ENCODE data around the gene C3orf62. TPM values are rescaled to one million over a fixed set of nuclear protein-coding genes. Genes with fewer than 3 reads are reported as not detected.

Gene C3orf62
- total and polyA plus RNA-seq, 2 donors (not counting 1 experiment from before 2014, with no cell fraction given), result 6.8 to 7.8 TPM

- POLR2A ChIA-PET, result no interaction called here
- no peak for TF ChIP-seq EZH2 (IDR thresholded peaks at IDR 0.05; ENCODE audit: borderline replicate concordance, insufficient read depth, low read depth, low read length, poor library complexity, severe bottlenecking)
- no peak for TF ChIP-seq CTCF (IDR thresholded peaks at IDR 0.05)
- no peak overlapping the region for H3K27ac ChIP-seq (ENCODE audit: low read length in 2 of 2)
- Mint-ChIP-seq H3K27me3 (no peaks in the 10 kb centered on the region), H3K4me1 (no peaks in the 10 kb centered on the region), H3K9me3 (ENCODE audit: insufficient read depth) (no peaks in the 10 kb centered on the region), H3K4me3 (no peak overlapping the region), H3K27ac (no peak overlapping the region)
- H3K79me2 ChIP-seq (ENCODE audit: control insufficient read depth, insufficient read depth, low read length), result no peaks in the 10 kb centered on the region
- no peaks in the 10 kb centered on the region for H3K9me3 ChIP-seq (ENCODE audit: control extremely low read depth in 1 of 3, control insufficient read depth in 2 of 3, insufficient read depth in 1 of 3, low read length in 2 of 3)
- no peaks in the 10 kb centered on the region for H3K4me1 ChIP-seq (ENCODE audit: control insufficient read depth in 2 of 2, insufficient read depth in 2 of 2, low read length in 2 of 2)
- H3K27me3 ChIP-seq (replicated peaks in 1 of 4; ENCODE audit: control extremely low read depth in 1 of 4, control insufficient read depth in 3 of 4, insufficient read depth in 4 of 4, low read length in 3 of 4), result no peaks in the 10 kb centered on the region
- intact Hi-C loops (cut with micrococcal nuclease), result no loop called here
- DNase-seq (no peak), ATAC-seq (ENCODE audit: low read depth) (no peak)
- no peak overlapping the region for H3K4me2 ChIP-seq (replicated peaks; ENCODE audit: low read depth, low read length, poor library complexity, severe bottlenecking)
- WGBS (ENCODE audit: insufficient coverage), result 97% methylated on average over 6 of the region's 7 CpGs
- H3K9ac ChIP-seq (ENCODE audit: low read length), result no peak overlapping the region
- H3K36me3 ChIP-seq (replicated peaks in 1 of 2; ENCODE audit: control extremely low read depth in 1 of 2, control insufficient read depth in 1 of 2, extremely low read depth in 1 of 2, insufficient read depth in 2 of 2, low read length in 1 of 2), result peaks cover 11 to 72% of the 10 kb centered on the region in 2 experiments
- CTCF ChIA-PET, result no interaction called here
- H3K4me3 ChIP-seq (ENCODE audit: control extremely low read depth in 1 of 5, extremely low read depth in 1 of 5, insufficient read depth in 1 of 5, low read depth in 2 of 5, low read length in 4 of 5), result no peak overlapping the region
- no peaks in the 10 kb centered on the region for H4K20me1 ChIP-seq (ENCODE audit: control insufficient read depth, insufficient read depth, low read length, poor library complexity, severe bottlenecking)
- no peak overlapping the region for H2AFZ ChIP-seq (ENCODE audit: insufficient read depth, low read depth, low read length, poor library complexity, severe bottlenecking)
These were observed 21.5 kb upstream of the C3orf62 start for GRCh38 chr3:49298511-49298910.

GRCh38 chr3:49296781-49297411 lies 19.9 kb upstream of the C3orf62 start:
- no peak for TF ChIP-seq CTCF (IDR thresholded peaks at IDR 0.05)
- no peak for TF ChIP-seq EZH2 (IDR thresholded peaks at IDR 0.05; ENCODE audit: borderline replicate concordance, insufficient read depth, low read depth, low read length, poor library complexity, severe bottlenecking)
- Histone ChIP-seq H3K9me3 (ENCODE audit: control extremely low read depth in 1 of 3, control insufficient read depth in 2 of 3, insufficient read depth in 1 of 3, low read length in 2 of 3) (no peaks in the 10 kb centered on the region), H2AFZ (ENCODE audit: insufficient read depth, low read depth, low read length, poor library complexity, severe bottlenecking) (no peak overlapping the region), H3K79me2 (ENCODE audit: control insufficient read depth, insufficient read depth, low read length) (peaks cover 4% of the 10 kb centered on the region), H3K9ac (ENCODE audit: low read length) (no peak overlapping the region), H4K20me1 (ENCODE audit: control insufficient read depth, insufficient read depth, low read length, poor library complexity, severe bottlenecking) (no peaks in the 10 kb centered on the region), H3K27me3 (replicated peaks in 1 of 4; ENCODE audit: control extremely low read depth in 1 of 4, control insufficient read depth in 3 of 4, insufficient read depth in 4 of 4, low read length in 3 of 4) (no peaks in the 10 kb centered on the region), H3K4me3 (ENCODE audit: control extremely low read depth in 1 of 5, extremely low read depth in 1 of 5, insufficient read depth in 1 of 5, low read depth in 2 of 5, low read length in 4 of 5) (no peak overlapping the region), H3K27ac (ENCODE audit: low read length in 2 of 2) (no peak overlapping the region), H3K36me3 (replicated peaks in 1 of 2; ENCODE audit: control extremely low read depth in 1 of 2, control insufficient read depth in 1 of 2, extremely low read depth in 1 of 2, insufficient read depth in 2 of 2, low read length in 1 of 2) (peaks cover 12 to 78% of the 10 kb centered on the region in 2 experiments), H3K4me2 (replicated peaks; ENCODE audit: low read depth, low read length, poor library complexity, severe bottlenecking) (no peak overlapping the region), H3K4me1 (ENCODE audit: control insufficient read depth in 2 of 2, insufficient read depth in 2 of 2, low read length in 2 of 2) (no peaks in the 10 kb centered on the region)
- Mint-ChIP-seq H3K27ac (no peak overlapping the region), H3K27me3 (no peaks in the 10 kb centered on the region), H3K4me1 (no peaks in the 10 kb centered on the region), H3K9me3 (ENCODE audit: insufficient read depth) (no peaks in the 10 kb centered on the region), H3K4me3 (no peak overlapping the region)
- ChIA-PET CTCF (interaction anchor here (0.6 to 2.4 kb wide), 6 partner anchors 131 to 152 kb away, joined by 3 to 15 read pairs (median 4); no protein-coding TSS in a partner anchor), POLR2A (no interaction called here)
- no CpG with 5 or more reads among the region's 2 CpGs for WGBS (ENCODE audit: insufficient coverage)
- DNase-seq, result no peak
- ATAC-seq (ENCODE audit: low read depth), result no peak
- intact Hi-C loops (cut with micrococcal nuclease), result no loop called here
